SU-DHL-6 (cell line): Measurements from ENCODE around the gene USP43.
"Not testable (repeated sequence)": the region's sequence is repeated elsewhere in the genome, so short reads cannot be mapped to it uniquely, and the experiment has no call there.

Source experiments
- H2AFZ ChIP-seq: fragments of 200-600 bp; sonication (generic); 2 replicates; pipeline ENCODE4 v1.6.1; 2014; ENCODE audit warnings: low read depth, mild to moderate bottlenecking, moderate library complexity, mixed read lengths, antibody characterized with exemption, low read length; ENCODE audit not compliant: severe bottlenecking
- H3F3A ChIP-seq: fragments of 200-600 bp; shearing (Covaris generic); 2 replicates; pipeline ENCODE4 v1.6.0; 2016; ENCODE audit warnings: antibody characterized with exemption, mild to moderate bottlenecking; ENCODE audit not compliant: insufficient read depth
- H3K27ac ChIP-seq: fragments of 200-600 bp; sonication (generic); 2 replicates; pipeline ENCODE4 v1.5.1; 2016; ENCODE audit warnings: low read depth, mild to moderate bottlenecking, low read length, moderate library complexity, mixed read lengths
- H3K27me3 ChIP-seq: fragments of 200-600 bp; sonication (generic), shearing (Covaris generic); 2 replicates; pipeline ENCODE4 v1.6.0; 2014; ENCODE audit warnings: mild to moderate bottlenecking, low read length
- H3K36me3 ChIP-seq: fragments of 200-600 bp; sonication (generic); 2 replicates; pipeline ENCODE4 v1.6.1; 2014; ENCODE audit warnings: mild to moderate bottlenecking, low read length, mixed read lengths
- H3K4me2 ChIP-seq: fragments of 300-600, 200-600 bp; shearing (Covaris generic), sonication (generic); 2 replicates; pipeline ENCODE4 v1.6.0; 2014; ENCODE audit warnings: low read length, low read depth, mild to moderate bottlenecking; ENCODE audit not compliant: poor library complexity, severe bottlenecking
- H3K4me3 ChIP-seq: fragments of 200-600 bp; sonication (generic); 2 replicates; pipeline ENCODE4 v1.5.1; 2014; ENCODE audit warnings: antibody characterized with exemption, low read length, mild to moderate bottlenecking, mixed read lengths; ENCODE audit not compliant: insufficient read depth, poor library complexity, severe bottlenecking
- H3K79me2 ChIP-seq: fragments of 200-600 bp; sonication (generic); 2 replicates; pipeline ENCODE4 v1.6.1; 2014; ENCODE audit warnings: mild to moderate bottlenecking, low read length, moderate library complexity; ENCODE audit not compliant: insufficient read depth
- H3K9ac ChIP-seq: fragments of 200-600 bp; sonication (generic); 2 replicates; pipeline ENCODE4 v1.7.0; 2014; ENCODE audit warnings: mild to moderate bottlenecking, low read length
- H3K9me2 ChIP-seq: fragments of 200-600 bp; sonication (generic); replicated peaks from 2 replicates; pipeline ENCODE4 v1.6.1; 2014; ENCODE audit warnings: low read length; ENCODE audit not compliant: insufficient read depth
- H3K9me3 ChIP-seq: fragments of 200-600 bp; sonication (generic); 2 replicates; pipeline ENCODE4 v1.6.1; 2014; ENCODE audit warnings: low read length, mixed read lengths; ENCODE audit not compliant: insufficient read depth
- H4K20me1 ChIP-seq: fragments of 200-600 bp; sonication (generic); 2 replicates; pipeline ENCODE4 v1.6.1; 2014; ENCODE audit warnings: low read depth, mild to moderate bottlenecking, antibody characterized with exemption, low read length, moderate library complexity, mixed read lengths
- EZH2phosphoT487 ChIP-seq: fragments of 200-600 bp; sonication (generic), shearing (Covaris generic); conservative IDR thresholded peaks from 2 replicates; pipeline ENCODE4 v1.6.1; 2018; ENCODE audit warnings: mild to moderate bottlenecking, antibody characterized with exemption, low read length, moderate library complexity, mixed read lengths
- TF ChIP-seq, protein P1 (sequence below): fragments of 200-600 bp; sonication (generic); IDR thresholded peaks from one replicate; pipeline ENCODE4 v1.5.1; 2017; ENCODE audit warnings: antibody characterized with exemption, mild to moderate bottlenecking, low read length, moderate library complexity; ENCODE audit not compliant: insufficient read depth, poor library complexity, severe bottlenecking

The USP43 gene, protein sequence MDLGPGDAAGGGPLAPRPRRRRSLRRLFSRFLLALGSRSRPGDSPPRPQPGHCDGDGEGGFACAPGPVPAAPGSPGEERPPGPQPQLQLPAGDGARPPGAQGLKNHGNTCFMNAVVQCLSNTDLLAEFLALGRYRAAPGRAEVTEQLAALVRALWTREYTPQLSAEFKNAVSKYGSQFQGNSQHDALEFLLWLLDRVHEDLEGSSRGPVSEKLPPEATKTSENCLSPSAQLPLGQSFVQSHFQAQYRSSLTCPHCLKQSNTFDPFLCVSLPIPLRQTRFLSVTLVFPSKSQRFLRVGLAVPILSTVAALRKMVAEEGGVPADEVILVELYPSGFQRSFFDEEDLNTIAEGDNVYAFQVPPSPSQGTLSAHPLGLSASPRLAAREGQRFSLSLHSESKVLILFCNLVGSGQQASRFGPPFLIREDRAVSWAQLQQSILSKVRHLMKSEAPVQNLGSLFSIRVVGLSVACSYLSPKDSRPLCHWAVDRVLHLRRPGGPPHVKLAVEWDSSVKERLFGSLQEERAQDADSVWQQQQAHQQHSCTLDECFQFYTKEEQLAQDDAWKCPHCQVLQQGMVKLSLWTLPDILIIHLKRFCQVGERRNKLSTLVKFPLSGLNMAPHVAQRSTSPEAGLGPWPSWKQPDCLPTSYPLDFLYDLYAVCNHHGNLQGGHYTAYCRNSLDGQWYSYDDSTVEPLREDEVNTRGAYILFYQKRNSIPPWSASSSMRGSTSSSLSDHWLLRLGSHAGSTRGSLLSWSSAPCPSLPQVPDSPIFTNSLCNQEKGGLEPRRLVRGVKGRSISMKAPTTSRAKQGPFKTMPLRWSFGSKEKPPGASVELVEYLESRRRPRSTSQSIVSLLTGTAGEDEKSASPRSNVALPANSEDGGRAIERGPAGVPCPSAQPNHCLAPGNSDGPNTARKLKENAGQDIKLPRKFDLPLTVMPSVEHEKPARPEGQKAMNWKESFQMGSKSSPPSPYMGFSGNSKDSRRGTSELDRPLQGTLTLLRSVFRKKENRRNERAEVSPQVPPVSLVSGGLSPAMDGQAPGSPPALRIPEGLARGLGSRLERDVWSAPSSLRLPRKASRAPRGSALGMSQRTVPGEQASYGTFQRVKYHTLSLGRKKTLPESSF

GRCh38 chr17:9644910-9645751 is at the start of gene USP43:
Gene USP43, plus strand, starts transcription at chr17:9645517. Its CDS starts 116 bp downstream, at chr17:9645633.
- Histone ChIP-seq H3K4me2 (no peak within 1 kb of the TSS), H2AFZ (no peak within 1 kb of the TSS)

DNA sequence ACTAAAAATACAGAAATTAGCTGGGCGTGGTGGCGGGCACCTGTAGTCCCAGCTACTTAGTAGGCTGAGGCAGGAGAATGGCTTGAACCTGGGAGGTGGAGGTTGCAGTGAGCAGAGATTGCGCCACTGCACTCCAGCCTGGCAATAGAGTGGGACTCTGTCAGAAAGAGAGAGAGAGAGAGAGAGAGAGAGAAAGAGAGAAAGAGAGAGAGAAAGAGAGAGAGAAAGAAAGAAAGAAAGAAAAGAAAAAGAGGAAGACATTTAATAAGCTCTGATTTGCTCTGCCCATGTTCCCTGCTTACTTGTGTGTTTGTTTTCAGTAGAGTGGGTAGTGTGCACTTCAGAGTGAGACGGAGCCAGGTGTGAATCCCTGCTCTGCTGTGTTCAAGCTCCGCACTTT is 47.7 kb upstream of the USP43 start:
- not testable (repeated sequence) for H3K9me2 ChIP-seq, H3K9ac ChIP-seq, H3K4me3 ChIP-seq, H3K4me2 ChIP-seq, H2AFZ ChIP-seq, H3K27ac ChIP-seq, H3K27me3 ChIP-seq, H3F3A ChIP-seq, H3K36me3 ChIP-seq, H4K20me1 ChIP-seq, H3K9me3 ChIP-seq, H3K79me2 ChIP-seq

More at GRCh38 chr17:9644910-9645751, at the start of gene USP43:
- Histone ChIP-seq H3K27ac (no peak within 1 kb of the TSS), H3K79me2 (no peaks in the 10 kb centered on the region), H3K27me3 (no peaks in the 10 kb centered on the region), H3F3A (no peaks in the 10 kb centered on the region), H3K9ac (no peak within 1 kb of the TSS), H3K36me3 (no peaks in the 10 kb centered on the region), H3K9me2 (no peaks in the 10 kb centered on the region), H3K4me3 (no peak within 1 kb of the TSS), H4K20me1 (no peaks in the 10 kb centered on the region), H3K9me3 (no peaks in the 10 kb centered on the region)
- TF ChIP-seq, protein P1, sequence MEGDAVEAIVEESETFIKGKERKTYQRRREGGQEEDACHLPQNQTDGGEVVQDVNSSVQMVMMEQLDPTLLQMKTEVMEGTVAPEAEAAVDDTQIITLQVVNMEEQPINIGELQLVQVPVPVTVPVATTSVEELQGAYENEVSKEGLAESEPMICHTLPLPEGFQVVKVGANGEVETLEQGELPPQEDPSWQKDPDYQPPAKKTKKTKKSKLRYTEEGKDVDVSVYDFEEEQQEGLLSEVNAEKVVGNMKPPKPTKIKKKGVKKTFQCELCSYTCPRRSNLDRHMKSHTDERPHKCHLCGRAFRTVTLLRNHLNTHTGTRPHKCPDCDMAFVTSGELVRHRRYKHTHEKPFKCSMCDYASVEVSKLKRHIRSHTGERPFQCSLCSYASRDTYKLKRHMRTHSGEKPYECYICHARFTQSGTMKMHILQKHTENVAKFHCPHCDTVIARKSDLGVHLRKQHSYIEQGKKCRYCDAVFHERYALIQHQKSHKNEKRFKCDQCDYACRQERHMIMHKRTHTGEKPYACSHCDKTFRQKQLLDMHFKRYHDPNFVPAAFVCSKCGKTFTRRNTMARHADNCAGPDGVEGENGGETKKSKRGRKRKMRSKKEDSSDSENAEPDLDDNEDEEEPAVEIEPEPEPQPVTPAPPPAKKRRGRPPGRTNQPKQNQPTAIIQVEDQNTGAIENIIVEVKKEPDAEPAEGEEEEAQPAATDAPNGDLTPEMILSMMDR: no peak
- TF ChIP-seq EZH2phosphoT487: no peak

- Histone ChIP-seq H3F3A (no peaks in the 10 kb centered on the region), H3K4me2 (no peak overlapping the region), H3K79me2 (no peaks in the 10 kb centered on the region), H3K4me3 (no peak overlapping the region), H3K9ac (no peak overlapping the region), H2AFZ (no peak overlapping the region), H3K36me3 (no peaks in the 10 kb centered on the region), H3K27ac (no peak overlapping the region), H3K27me3 (no peaks in the 10 kb centered on the region), H4K20me1 (no peaks in the 10 kb centered on the region), H3K9me2 (no peaks in the 10 kb centered on the region), H3K9me3 (no peaks in the 10 kb centered on the region)
- TF ChIP-seq EZH2phosphoT487: no peak
- TF ChIP-seq, protein P1: no peak
Observed at GRCh38 chr17:9598661-9599060, 46.7 kb upstream of the USP43 start.

- not testable (repeated sequence) for H3K4me3 ChIP-seq, H3K9me2 ChIP-seq, H3K27ac ChIP-seq, H3K36me3 ChIP-seq, H3K9ac ChIP-seq, H3K79me2 ChIP-seq, H3F3A ChIP-seq, H3K4me2 ChIP-seq, H4K20me1 ChIP-seq, H3K9me3 ChIP-seq, H2AFZ ChIP-seq, H3K27me3 ChIP-seq
Observed at GRCh38 chr17:9604583-9604982, 40.7 kb upstream of the USP43 start.
